T-helper 1 cell treated with Interleukin-12 subunit alpha and Interleukin-12 subunit beta and Interleukin-4 antibody, amounts not matched to agents 30 ng/mL and 1 ng/mL, for 36 hours (primary cell): ENCODE data around the gene PRKAR2B. TPM values are rescaled to one million over a fixed set of nuclear protein-coding genes. Genes with fewer than 3 reads are reported as not detected.

Source experiments
- intact Hi-C: fragments of 100-400 bp; cut with micrococcal nuclease; formaldehyde crosslinking; loops from one replicate; pipeline ENCODE4 v1.15.1; 2024
- total RNA-seq: library from RNA; stranded (reverse); gene quantifications from 2 replicates; pipeline ENCODE4 v1.2.3, GENCODE V29; 2022

Gene PRKAR2B
- total RNA-seq = 0.63 and 1.1 TPM in 2 replicates

GRCh38 chr7:107044347-107045194 lies at the start of gene PRKAR2B:
Gene PRKAR2B, plus strand, starts transcription at chr7:107044705. Its CDS starts 203 bp downstream, at chr7:107044908.
- intact Hi-C loops = loop anchor here (1.0 to 10.0 kb wide), 7 partner anchors 82 to 700 kb away; partner anchors contain the start of genes CBLL1, CCDC71L, HBP1 and PIK3CG

GRCh38 chr7:106994833-106995232 lies 49.7 kb upstream of the PRKAR2B start:
- intact Hi-C loops = no loop called here

- intact Hi-C loops = no loop called here
Measured at GRCh38 chr7:106997487-106998271, 46.8 kb upstream of the PRKAR2B start.

GRCh38 chr7:106999023-106999422 lies 45.5 kb upstream of the PRKAR2B start:
- intact Hi-C loops = no loop called here

- intact Hi-C loops = no loop called here
Measured at GRCh38 chr7:107001490-107001889, 43.0 kb upstream of the PRKAR2B start.

- intact Hi-C loops = no loop called here
Measured at GRCh38 chr7:107002126-107002525, 42.4 kb upstream of the PRKAR2B start.

GRCh38 chr7:107002529-107002998 lies 41.9 kb upstream of the PRKAR2B start:
- intact Hi-C loops = no loop called here

GRCh38 chr7:107007007-107007891 lies 37.3 kb upstream of the PRKAR2B start:
- intact Hi-C loops = no loop called here

GRCh38 chr7:107007892-107008287 lies 36.6 kb upstream of the PRKAR2B start:
- intact Hi-C loops = no loop called here

- intact Hi-C loops = no loop called here
Measured at GRCh38 chr7:107009846-107010203, 34.7 kb upstream of the PRKAR2B start.

GRCh38 chr7:107012691-107013090 lies 31.8 kb upstream of the PRKAR2B start:
- intact Hi-C loops = no loop called here

- intact Hi-C loops = no loop called here
Measured at GRCh38 chr7:107014387-107015023, 30.0 kb upstream of the PRKAR2B start.

- intact Hi-C loops = no loop called here
Measured at GRCh38 chr7:107016312-107016711, 28.2 kb upstream of the PRKAR2B start.

GRCh38 chr7:107017965-107018719 lies 26.4 kb upstream of the PRKAR2B start:
- intact Hi-C loops = no loop called here

GRCh38 chr7:107020400-107020799 lies 24.1 kb upstream of the PRKAR2B start:
- intact Hi-C loops = no loop called here

GRCh38 chr7:107021600-107021999 lies 22.9 kb upstream of the PRKAR2B start:
- intact Hi-C loops = no loop called here

- intact Hi-C loops = no loop called here
Measured at GRCh38 chr7:107023522-107024151, 20.9 kb upstream of the PRKAR2B start.

- intact Hi-C loops = no loop called here
Measured at GRCh38 chr7:107024906-107025305, 19.6 kb upstream of the PRKAR2B start.

- intact Hi-C loops = no loop called here
Measured at GRCh38 chr7:107025449-107026103, 18.9 kb upstream of the PRKAR2B start.
